GM12801 (cell line): ENCODE data around the gene EMILIN2.

Experiments used
- TF ChIP-seq, protein P1 (sequence below): IDR thresholded peaks from one replicate; pipeline ENCODE4 v1.5.1; 2011; ENCODE audit warnings: control low read depth; ENCODE audit not compliant: insufficient read length; ENCODE audit errors: extremely low read depth

EMILIN2 gene

DNA sequence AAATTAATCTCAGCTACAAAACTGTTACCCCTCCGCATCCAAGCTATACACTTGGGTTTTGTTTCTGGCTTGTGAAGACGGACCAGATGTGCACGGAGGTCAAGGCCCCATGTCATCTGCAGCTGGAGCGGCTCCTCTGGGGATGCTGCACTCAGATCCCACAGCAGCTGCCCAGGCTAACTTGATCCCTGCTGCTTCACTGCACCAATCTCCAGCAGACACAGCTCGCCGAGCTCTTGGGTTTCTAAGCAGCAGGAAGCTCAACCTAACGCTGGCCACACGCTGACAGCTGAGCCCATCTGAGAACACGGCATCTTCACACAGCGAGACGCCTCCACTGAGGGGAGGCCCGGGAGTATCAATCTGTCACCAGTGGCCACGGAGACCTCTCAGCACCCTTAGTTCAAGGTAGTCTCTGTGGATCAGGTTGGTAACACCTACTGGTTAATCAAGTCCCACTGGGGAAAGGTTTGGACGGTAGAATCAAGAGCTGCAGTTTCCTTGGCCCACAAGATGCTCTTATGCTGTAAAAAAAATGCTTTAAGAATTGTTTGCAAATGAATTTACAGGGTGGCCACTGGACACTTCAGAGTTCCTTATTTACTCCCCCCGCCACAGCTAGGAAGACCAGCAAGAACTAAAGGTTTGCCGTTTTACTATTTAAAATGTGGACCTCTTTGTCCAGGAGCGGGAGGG is 67.5 kb downstream of the EMILIN2 start:
- TF ChIP-seq, protein P1, sequence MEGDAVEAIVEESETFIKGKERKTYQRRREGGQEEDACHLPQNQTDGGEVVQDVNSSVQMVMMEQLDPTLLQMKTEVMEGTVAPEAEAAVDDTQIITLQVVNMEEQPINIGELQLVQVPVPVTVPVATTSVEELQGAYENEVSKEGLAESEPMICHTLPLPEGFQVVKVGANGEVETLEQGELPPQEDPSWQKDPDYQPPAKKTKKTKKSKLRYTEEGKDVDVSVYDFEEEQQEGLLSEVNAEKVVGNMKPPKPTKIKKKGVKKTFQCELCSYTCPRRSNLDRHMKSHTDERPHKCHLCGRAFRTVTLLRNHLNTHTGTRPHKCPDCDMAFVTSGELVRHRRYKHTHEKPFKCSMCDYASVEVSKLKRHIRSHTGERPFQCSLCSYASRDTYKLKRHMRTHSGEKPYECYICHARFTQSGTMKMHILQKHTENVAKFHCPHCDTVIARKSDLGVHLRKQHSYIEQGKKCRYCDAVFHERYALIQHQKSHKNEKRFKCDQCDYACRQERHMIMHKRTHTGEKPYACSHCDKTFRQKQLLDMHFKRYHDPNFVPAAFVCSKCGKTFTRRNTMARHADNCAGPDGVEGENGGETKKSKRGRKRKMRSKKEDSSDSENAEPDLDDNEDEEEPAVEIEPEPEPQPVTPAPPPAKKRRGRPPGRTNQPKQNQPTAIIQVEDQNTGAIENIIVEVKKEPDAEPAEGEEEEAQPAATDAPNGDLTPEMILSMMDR: no peak

DNA sequence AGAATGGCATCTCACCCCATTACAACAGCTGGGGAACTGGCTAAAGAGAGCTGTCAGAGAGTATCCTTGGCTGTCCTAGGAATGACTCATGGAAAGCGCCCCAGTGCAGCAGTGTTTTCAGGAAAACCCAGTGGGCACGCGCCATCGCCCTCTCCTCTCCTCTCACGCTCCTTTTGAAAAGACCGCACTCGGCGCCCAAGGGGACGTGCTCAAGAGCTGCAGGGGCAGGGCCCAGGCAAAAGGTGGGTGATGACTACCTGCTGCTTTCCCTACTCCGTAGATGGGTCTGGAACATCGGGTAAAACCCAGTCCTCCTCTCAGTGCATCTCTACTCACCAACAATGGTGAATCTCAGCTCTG is 68.1 kb downstream of the EMILIN2 start:
- TF ChIP-seq, protein P1: no peak

DNA sequence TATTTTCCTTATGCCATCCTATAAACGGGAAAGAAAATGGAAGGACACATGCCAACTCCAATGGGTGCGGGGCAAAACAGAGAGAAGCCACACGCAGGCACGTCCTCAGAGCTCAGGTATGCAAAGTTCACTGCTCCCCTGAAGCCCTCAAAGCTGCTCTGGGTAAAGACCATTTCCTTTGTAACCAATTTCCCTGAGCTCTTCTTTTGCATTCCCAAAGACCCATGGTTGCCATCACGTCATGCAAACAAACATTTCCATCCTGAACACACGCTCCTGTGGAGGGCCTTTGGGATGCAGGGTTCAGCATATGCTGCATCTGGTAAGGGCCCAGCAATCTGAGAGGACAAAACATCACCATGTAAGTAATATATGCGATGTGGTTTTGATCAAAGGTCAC is 69.4 kb downstream of the EMILIN2 start:
- TF ChIP-seq, protein P1: no peak

GRCh38 chr18:2917259-2918047 is 70.6 kb downstream of the EMILIN2 start:
- TF ChIP-seq, protein P1: no peak

GRCh38 chr18:2918761-2919550 is 72.2 kb downstream of the EMILIN2 start:
- TF ChIP-seq, protein P1: no peak

GRCh38 chr18:2919600-2919999 is 72.8 kb downstream of the EMILIN2 start:
- TF ChIP-seq, protein P1: no peak

GRCh38 chr18:2920027-2920426 is 73.2 kb downstream of the EMILIN2 start:
- TF ChIP-seq, protein P1: no peak
